CD4-positive, alpha-beta memory T cell (primary cell): Measurements from ENCODE around the gene MSANTD3. TPM values are rescaled to one million over a fixed set of nuclear protein-coding genes. Genes with fewer than 3 reads are reported as not detected.
"Not testable (repeated sequence)": the region's sequence is repeated elsewhere in the genome, so short reads cannot be mapped to it uniquely, and the experiment has no call there.

Source experiments
- CTCF ChIA-PET: fragments of 350-600 bp; sonication (Branson Sonifier 250); formaldehyde crosslinking; loops from one replicate; lab custom pipeline; 2021; ENCODE audit warnings: inconsistent platforms; ENCODE audit not compliant: partially characterized antibody; lab: Charles Lee
- POLR2A ChIA-PET: fragments of 350-600 bp; sonication (Branson Sonifier 250); formaldehyde crosslinking; loops from one replicate; lab custom pipeline; 2021; ENCODE audit not compliant: partially characterized antibody; lab: Charles Lee
- DNase-seq, 5 donors: peaks; one replicate each; pipeline versions ENCODE4 v3.0.0 to v3.0.0-alpha.2; 2020 to 2022; ENCODE audit warnings: mixed read lengths in 1 of 5
- H3K27ac ChIP-seq: one replicate; pipeline ENCODE4 v1.7.0; 2013; ENCODE audit warnings: low read depth, low read length
- H3K27me3 ChIP-seq: 2 replicates; pipeline ENCODE4 v1.7.0; 2013; ENCODE audit warnings: mild to moderate bottlenecking, low read length, moderate library complexity; ENCODE audit not compliant: insufficient read depth
- H3K36me3 ChIP-seq: 2 replicates; pipeline ENCODE4 v1.7.0; 2013; ENCODE audit warnings: mild to moderate bottlenecking, low read length, moderate library complexity; ENCODE audit not compliant: insufficient read depth
- H3K4me1 ChIP-seq: 2 replicates; pipeline ENCODE4 v1.7.0; 2013; ENCODE audit warnings: mild to moderate bottlenecking, low read length, moderate library complexity; ENCODE audit not compliant: insufficient read depth
- H3K4me3 ChIP-seq, 2 donors: one replicate each; pipeline ENCODE4 v1.7.0; 2013; ENCODE audit warnings: low read length in 2 of 2, mild to moderate bottlenecking in 1 of 2
- H3K9me3 ChIP-seq, 2 donors: one replicate each; pipeline ENCODE4 v1.7.0; 2013; ENCODE audit warnings: low read length in 2 of 2, control low read depth in 1 of 2; ENCODE audit not compliant: control insufficient read depth in 1 of 2
- H3K27ac Mint-ChIP-seq, 7 donors: one replicate each; pipeline ENCODE4 v1.8.0; 2020 to 2021; ENCODE audit warnings: mixed read lengths in 7 of 7, mild to moderate bottlenecking in 6 of 7, inconsistent platforms in 3 of 7, moderate library complexity in 3 of 7
- H3K27me3 Mint-ChIP-seq, 2 donors: one replicate each; pipeline ENCODE4 v1.8.0; 2020 to 2021; ENCODE audit warnings: mixed read lengths in 2 of 2
- H3K36me3 Mint-ChIP-seq, 2 donors: one replicate each; pipeline ENCODE4 v1.8.0; 2020 to 2021; ENCODE audit warnings: mixed read lengths in 2 of 2, inconsistent platforms in 1 of 2, mild to moderate bottlenecking in 1 of 2
- H3K4me1 Mint-ChIP-seq, 4 donors: one replicate each; pipeline ENCODE4 v1.8.0; 2020 to 2021; ENCODE audit warnings: mixed read lengths in 4 of 4, mild to moderate bottlenecking in 1 of 4
- H3K4me3 Mint-ChIP-seq, 8 donors: one replicate each; pipeline ENCODE4 v1.8.0; 2020 to 2021; ENCODE audit warnings: mixed read lengths in 8 of 8, mild to moderate bottlenecking in 7 of 8, moderate library complexity in 6 of 8, inconsistent platforms in 3 of 8
- H3K9me3 Mint-ChIP-seq, 8 donors: one replicate each; pipeline ENCODE4 v1.8.0; 2020 to 2021; ENCODE audit warnings: mixed read lengths in 8 of 8, mild to moderate bottlenecking in 5 of 8, inconsistent platforms in 3 of 8, moderate library complexity in 1 of 8
- intact Hi-C: fragments of 100-400 bp; cut with micrococcal nuclease; formaldehyde crosslinking; loops from one replicate; pipeline ENCODE4 v1.15.1; 2023
- polyA plus RNA-seq, 2 donors: library from polyadenylated mRNA; unstranded; fragments of 300-500 nt; fragmentation: Illumina TruSeq; gene quantifications; one replicate each; pipeline ENCODE4 v1.2.3, GENCODE V29; 2021
- total RNA-seq, 2 experiments: library from RNA; stranded (reverse); gene quantifications; one replicate each; pipeline ENCODE4 v1.2.3, GENCODE V29; 2021

Gene MSANTD3, protein sequence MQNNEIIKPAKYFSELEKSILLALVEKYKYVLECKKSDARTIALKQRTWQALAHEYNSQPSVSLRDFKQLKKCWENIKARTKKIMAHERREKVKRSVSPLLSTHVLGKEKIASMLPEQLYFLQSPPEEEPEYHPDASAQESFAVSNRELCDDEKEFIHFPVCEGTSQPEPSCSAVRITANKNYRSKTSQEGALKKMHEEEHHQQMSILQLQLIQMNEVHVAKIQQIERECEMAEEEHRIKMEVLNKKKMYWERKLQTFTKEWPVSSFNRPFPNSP
- total RNA-seq (10 to 100 TPM; 14.4 to 14.8 TPM), polyA plus RNA-seq (1 to 10 TPM; 6.0 to 8.0 TPM)

DNA sequence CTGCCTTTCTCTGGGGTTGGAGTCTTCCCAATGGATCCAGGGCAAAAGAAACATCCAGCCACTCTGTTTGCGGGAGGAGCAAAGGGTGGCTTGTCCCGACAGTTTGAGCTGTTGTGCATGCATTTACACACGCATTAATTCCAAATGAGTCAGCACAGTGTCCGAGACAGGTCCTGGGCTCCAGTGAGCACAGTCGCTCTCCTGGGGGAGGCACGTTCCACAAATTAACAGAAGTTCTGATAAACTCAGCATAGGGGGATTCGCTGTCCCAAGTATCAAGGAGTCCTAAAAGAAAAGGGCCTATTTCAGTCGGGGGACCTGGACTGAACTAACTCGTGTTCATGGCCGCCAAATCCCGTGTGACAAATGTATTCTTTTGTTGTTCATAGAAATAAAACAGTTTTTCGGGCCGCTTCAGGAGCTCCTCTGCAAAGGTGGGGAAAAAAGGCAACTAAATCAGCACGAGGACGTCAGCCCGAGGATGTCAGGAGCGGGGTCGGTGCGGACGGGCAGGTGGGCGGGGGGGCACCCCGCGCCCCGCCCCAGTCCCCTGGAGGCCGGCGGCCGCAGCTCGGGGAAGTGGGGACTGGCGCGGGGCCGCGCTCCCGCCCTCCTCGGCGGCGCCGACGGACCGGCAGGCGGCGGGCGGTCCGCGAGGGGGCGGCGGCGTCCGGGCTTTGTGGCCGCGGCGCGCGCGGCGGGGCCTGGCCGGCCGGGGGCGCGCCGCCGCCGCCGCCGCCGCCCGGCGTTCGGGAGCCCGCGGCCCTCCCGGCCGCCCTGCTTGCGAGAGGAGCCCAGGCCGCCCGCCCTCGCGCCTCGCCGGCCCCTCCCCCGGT lies at the start of gene MSANTD3:
TSS of gene MSANTD3 (plus strand) at position 614 of the 836 bp plus-strand sequence. CDS start 14,796 bp downstream, outside the sequence.
- intact Hi-C loops: loop anchor here (1.0 to 5.0 kb wide), 6 partner anchors 15 to 972 kb away; partner anchors contain the start of genes ERP44, INVS, MRPL50 and NR4A3
- Mint-ChIP-seq H3K36me3 (peaks cover 0 to 8% of the 10 kb centered on the region in 2 donors), H3K4me1 (peaks cover 27 to 50% (median 35%) of the 10 kb centered on the region in 4 donors), H3K4me3 (peak within 1 kb of the TSS; percentile 94 to 99 (median 96)), H3K9me3 (no peaks in the 10 kb centered on the region), H3K27me3 (peaks cover 1% of the 10 kb centered on the region in 2 donors), H3K27ac (peak within 1 kb of the TSS; percentile 92 to 97 (median 95))
- ChIA-PET POLR2A (interaction anchor here (0.9 to 2.5 kb wide), 6 partner anchors 16 to 1107 kb away, joined by 3 to 14 read pairs (median 4); partner anchors contain the start of genes RNF20 and TEX10), CTCF (interaction anchor here (0.7 to 3.1 kb wide), 7 partner anchors 8 to 103 kb away, joined by 3 to 22 read pairs (median 4); partner anchors contain the start of gene TEX10)
- Histone ChIP-seq H3K9me3 (no peaks in the 10 kb centered on the region), H3K4me1 (peaks cover 26% of the 10 kb centered on the region), H3K27ac (peak within 1 kb of the TSS; percentile 40), H3K36me3 (no peaks in the 10 kb centered on the region), H3K27me3 (no peaks in the 10 kb centered on the region), H3K4me3 (peak within 1 kb of the TSS; percentile 64 to 72)
- peak; percentile 39 to 57 (median 48) for DNase-seq

DNA sequence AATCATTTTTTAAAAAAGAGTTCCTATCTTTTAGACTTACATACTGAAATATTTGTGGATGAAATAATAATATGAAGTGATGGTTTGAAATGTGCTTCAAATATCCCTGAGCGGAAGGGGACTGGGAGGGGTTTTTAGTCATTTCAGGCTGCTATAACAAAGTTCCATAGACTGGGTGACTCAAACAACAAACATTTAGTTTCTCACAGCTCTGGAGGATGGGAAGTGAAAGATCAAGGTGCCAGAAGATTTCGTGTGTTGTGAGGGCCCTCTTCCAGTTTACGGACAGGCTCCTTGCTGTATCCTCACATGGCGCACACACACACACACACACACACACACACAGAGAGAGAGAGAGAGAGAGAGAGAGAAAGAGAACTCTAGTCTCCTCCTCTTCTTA lies 47.1 kb upstream of the MSANTD3 start:
- Mint-ChIP-seq H3K4me3 (no peak overlapping the region), H3K4me1 (no peaks in the 10 kb centered on the region), H3K27ac (no peak overlapping the region), H3K36me3 (peaks cover 0 to 5% of the 10 kb centered on the region in 2 donors), H3K9me3 (peaks cover 0 to 14% (median 4%) of the 10 kb centered on the region in 8 donors), H3K27me3 (no peaks in the 10 kb centered on the region)
- no peaks in the 10 kb centered on the region for H3K4me1 ChIP-seq
- no peaks in the 10 kb centered on the region for H3K27me3 ChIP-seq
- ChIA-PET POLR2A (no interaction called here), CTCF (interaction anchor here (0.8 to 1.2 kb wide), 3 partner anchors 9 to 55 kb away, joined by 3 to 5 read pairs (median 4); no protein-coding TSS in a partner anchor)
- H3K9me3 ChIP-seq: no peaks in the 10 kb centered on the region
- no peak overlapping the region for H3K4me3 ChIP-seq
- intact Hi-C loops: no loop called here
- DNase-seq: no peak
- no peak overlapping the region for H3K27ac ChIP-seq
- no peaks in the 10 kb centered on the region for H3K36me3 ChIP-seq

DNA sequence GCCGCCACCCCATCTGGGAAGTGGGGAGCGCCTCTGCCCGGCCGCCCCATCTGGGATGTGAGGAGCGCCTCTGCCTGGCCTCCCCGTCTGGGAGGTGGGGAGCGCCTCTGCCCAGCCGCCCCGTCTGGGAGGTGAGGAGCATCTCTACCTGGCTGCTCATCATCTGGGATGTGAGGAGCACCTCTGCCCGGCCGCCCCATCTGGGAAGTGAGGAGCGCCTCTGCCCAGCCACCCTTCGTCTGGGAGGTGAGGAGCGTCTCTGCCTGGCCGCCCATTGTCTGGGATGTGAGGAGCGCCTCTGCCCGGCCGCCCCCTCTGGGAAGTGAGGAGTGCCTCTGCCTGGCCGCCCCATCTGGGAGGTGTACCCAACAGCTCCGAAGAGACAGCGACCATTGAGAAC lies 34.0 kb upstream of the MSANTD3 start:
- H3K4me3 ChIP-seq, CTCF ChIA-PET, POLR2A ChIA-PET, H3K9me3 Mint-ChIP-seq, H3K36me3 ChIP-seq, H3K4me1 Mint-ChIP-seq, H3K27ac Mint-ChIP-seq, H3K27me3 Mint-ChIP-seq, H3K27ac ChIP-seq, H3K36me3 Mint-ChIP-seq, H3K9me3 ChIP-seq, H3K4me3 Mint-ChIP-seq, H3K4me1 ChIP-seq, intact Hi-C loops, H3K27me3 ChIP-seq, DNase-seq: not testable (repeated sequence)

DNA sequence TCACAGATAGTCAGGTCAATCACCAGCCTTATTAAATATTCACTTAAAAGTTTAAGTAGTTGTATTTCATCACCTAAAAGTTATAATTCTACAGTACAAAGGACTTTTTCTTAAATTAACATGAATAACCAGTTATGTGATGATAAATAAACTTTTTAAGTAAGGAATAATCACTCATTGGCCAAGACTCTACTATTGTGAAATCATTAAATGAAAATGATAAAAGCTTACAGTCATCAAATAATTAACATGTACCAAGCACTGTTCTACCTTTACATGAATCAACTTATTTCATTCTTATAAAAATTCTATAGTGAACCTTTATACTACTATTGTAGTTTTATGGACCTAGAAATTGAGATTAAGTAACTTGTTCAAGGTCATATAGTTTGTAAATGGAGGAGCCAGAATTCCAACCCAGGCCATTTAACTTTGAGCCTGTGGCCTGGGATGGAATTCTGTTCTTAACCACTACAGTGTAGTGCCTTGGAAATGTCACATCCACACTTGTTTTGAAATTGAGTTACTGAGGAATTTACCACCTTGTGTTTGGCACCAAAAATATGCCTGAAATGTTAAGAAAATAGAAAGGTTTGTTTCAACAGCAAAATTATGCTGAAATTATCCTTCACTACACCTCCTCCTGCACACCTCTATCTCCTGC lies 32.8 kb upstream of the MSANTD3 start:
- POLR2A ChIA-PET: no interaction called here
- CTCF ChIA-PET: no interaction called here

DNA sequence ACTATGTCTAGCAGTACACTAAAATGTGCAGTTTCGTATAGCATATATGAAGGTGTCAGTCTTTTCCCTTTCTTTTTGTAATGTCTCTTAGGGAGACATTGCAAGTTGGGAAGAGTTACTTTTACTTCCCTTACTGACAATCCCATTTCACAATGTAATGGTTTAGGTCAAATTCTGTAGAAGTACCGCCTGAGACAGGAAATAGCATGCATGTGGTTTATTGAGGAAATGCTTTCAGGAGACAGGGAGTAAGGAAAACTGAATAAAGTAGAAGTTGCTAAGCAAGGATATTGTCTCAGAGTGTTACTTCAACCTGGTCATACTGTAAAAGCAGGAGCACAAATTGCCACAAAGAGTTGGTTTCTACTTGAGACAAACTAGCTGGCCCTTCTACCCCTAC lies 32.1 kb upstream of the MSANTD3 start:
- H3K4me3 ChIP-seq: no peak overlapping the region
- no peaks in the 10 kb centered on the region for H3K4me1 ChIP-seq
- Mint-ChIP-seq H3K27me3 (no peaks in the 10 kb centered on the region), H3K27ac (no peak overlapping the region), H3K36me3 (no peaks in the 10 kb centered on the region), H3K4me1 (no peaks in the 10 kb centered on the region), H3K4me3 (no peak overlapping the region), H3K9me3 (peaks cover 0 to 5% (median 0%) of the 10 kb centered on the region in 8 donors)
- H3K9me3 ChIP-seq: no peaks in the 10 kb centered on the region
- no peaks in the 10 kb centered on the region for H3K27me3 ChIP-seq
- no peak for DNase-seq
- intact Hi-C loops: no loop called here
- CTCF ChIA-PET: no interaction called here
- no peaks in the 10 kb centered on the region for H3K36me3 ChIP-seq
- H3K27ac ChIP-seq: no peak overlapping the region
- POLR2A ChIA-PET: no interaction called here

More for the DNA sequence above, 32.8 kb upstream of the MSANTD3 start:
- Histone ChIP-seq H3K4me1 (no peaks in the 10 kb centered on the region), H3K27ac (no peak overlapping the region), H3K4me3 (no peak overlapping the region), H3K27me3 (no peaks in the 10 kb centered on the region), H3K9me3 (no peaks in the 10 kb centered on the region), H3K36me3 (no peaks in the 10 kb centered on the region)
- H3K4me1 Mint-ChIP-seq: no peaks in the 10 kb centered on the region
- no peak for DNase-seq
- H3K27ac Mint-ChIP-seq: no peak overlapping the region
- intact Hi-C loops: no loop called here
- no peak overlapping the region for H3K4me3 Mint-ChIP-seq
- H3K9me3 Mint-ChIP-seq: peaks cover 0 to 5% (median 0%) of the 10 kb centered on the region in 8 donors
- no peaks in the 10 kb centered on the region for H3K27me3 Mint-ChIP-seq
- H3K36me3 Mint-ChIP-seq: no peaks in the 10 kb centered on the region

DNA sequence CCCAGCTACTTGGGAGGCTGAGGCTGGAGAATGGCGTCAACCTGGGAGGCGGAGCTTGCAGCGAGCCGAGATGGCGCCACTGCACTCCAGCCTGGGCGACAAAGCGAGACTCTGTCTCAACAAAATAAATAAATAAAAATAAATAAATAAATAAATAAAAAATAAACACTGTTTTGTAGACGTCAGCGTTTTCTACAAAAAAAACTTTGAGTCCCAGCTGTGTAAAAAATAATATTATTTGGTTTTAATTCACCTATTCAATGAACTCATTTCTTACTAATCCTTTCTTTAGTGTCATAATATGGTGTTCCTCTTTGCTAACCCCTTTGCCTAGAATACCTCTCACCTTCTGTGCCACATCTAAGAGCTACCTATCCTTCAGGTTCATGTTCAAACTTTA lies 30.2 kb upstream of the MSANTD3 start:
- Histone ChIP-seq H3K27me3 (no peaks in the 10 kb centered on the region), H3K4me1 (no peaks in the 10 kb centered on the region), H3K36me3 (no peaks in the 10 kb centered on the region), H3K27ac (no peak overlapping the region), H3K4me3 (no peak overlapping the region), H3K9me3 (no peaks in the 10 kb centered on the region)
- no peak for DNase-seq
- ChIA-PET CTCF (interaction anchor here (0.9 to 1.6 kb wide), 2 partner anchors 10 to 40 kb away, joined by 4 read pairs; no protein-coding TSS in a partner anchor), POLR2A (no interaction called here)
- Mint-ChIP-seq H3K27ac (no peak overlapping the region), H3K36me3 (no peaks in the 10 kb centered on the region), H3K27me3 (peaks cover 0 to 1% of the 10 kb centered on the region in 2 donors), H3K4me3 (no peak overlapping the region), H3K4me1 (no peaks in the 10 kb centered on the region), H3K9me3 (peaks cover 0 to 5% (median 0%) of the 10 kb centered on the region in 8 donors)
- intact Hi-C loops: no loop called here
